Loucy (cell line): ENCODE data around the gene CRTAC1.

Experiments
- H2AFZ ChIP-seq: fragments of 200-600 bp; sonication (generic); 2 replicates; pipeline ENCODE4 v1.6.0; 2016; ENCODE audit warnings: antibody characterized with exemption, mild to moderate bottlenecking, low read length, moderate library complexity
- H3F3A ChIP-seq: fragments of 200-600 bp; 2 replicates; pipeline ENCODE4 v1.6.0; 2016; ENCODE audit warnings: antibody characterized with exemption, low read depth, mild to moderate bottlenecking
- H3K27me3 ChIP-seq: fragments of 200-600 bp; sonication (generic); 2 replicates; pipeline ENCODE4 v1.6.1; 2014; ENCODE audit warnings: low read length, mild to moderate bottlenecking; ENCODE audit not compliant: insufficient read depth, poor library complexity, severe bottlenecking
- H3K36me3 ChIP-seq: fragments of 200-600 bp; sonication (generic); 2 replicates; pipeline ENCODE4 v1.6.1; 2016; ENCODE audit warnings: low read length; ENCODE audit not compliant: insufficient read depth
- H3K4me1 ChIP-seq: fragments of 200-600 bp; sonication (generic); 2 replicates; pipeline ENCODE4 v1.5.1; 2014; ENCODE audit warnings: low read length, mild to moderate bottlenecking; ENCODE audit not compliant: insufficient read depth, poor library complexity, severe bottlenecking
- H3K4me2 ChIP-seq: fragments of 200-600 bp; sonication (generic); 2 replicates; pipeline ENCODE4 v1.6.0; 2014; ENCODE audit warnings: antibody characterized with exemption, low read length, low read depth, mild to moderate bottlenecking; ENCODE audit not compliant: poor library complexity, severe bottlenecking
- H3K4me3 ChIP-seq: fragments of 200-600 bp; sonication (generic); 2 replicates; pipeline ENCODE4 v1.5.1; 2014; ENCODE audit warnings: low read length, mild to moderate bottlenecking, mixed read lengths; ENCODE audit not compliant: poor library complexity, severe bottlenecking
- H3K79me2 ChIP-seq: fragments of 200-600 bp; sonication (generic); 2 replicates; pipeline ENCODE4 v1.6.1; 2014; ENCODE audit warnings: low read length; ENCODE audit not compliant: insufficient read depth
- H3K9ac ChIP-seq: fragments of 200-600 bp; sonication (generic); 2 replicates; pipeline ENCODE4 v1.6.0; 2014; ENCODE audit warnings: mild to moderate bottlenecking, low read depth, low read length, moderate library complexity; ENCODE audit not compliant: poor library complexity, severe bottlenecking
- H3K9me2 ChIP-seq: fragments of 200-600 bp; sonication (generic); replicated peaks from 2 replicates; pipeline ENCODE4 v1.6.1; 2016; ENCODE audit warnings: low read depth, low read length, mixed read lengths
- H3K9me3 ChIP-seq: fragments of 200-600 bp; sonication (generic); 2 replicates; pipeline ENCODE4 v1.6.1; 2014; ENCODE audit warnings: mild to moderate bottlenecking, antibody characterized with exemption, low read length, low read depth; ENCODE audit not compliant: insufficient read depth
- H4K20me1 ChIP-seq: fragments of 200-600 bp; sonication (generic); 2 replicates; pipeline ENCODE4 v1.6.0; 2014; ENCODE audit warnings: antibody characterized with exemption, low read length, mild to moderate bottlenecking; ENCODE audit not compliant: insufficient read depth, poor library complexity, severe bottlenecking
- CTCF ChIP-seq: fragments of 200-600 bp; sonication (generic); conservative IDR thresholded peaks from 2 replicates; pipeline ENCODE4 v1.5.1; 2014; ENCODE audit warnings: mild to moderate bottlenecking, antibody characterized with exemption, low read length
- EZH2phosphoT487 ChIP-seq: fragments of 200-600 bp; IDR thresholded peaks from 2 replicates; pipeline ENCODE4 v1.6.1; 2018; ENCODE audit warnings: antibody characterized with exemption, mild to moderate bottlenecking, moderate library complexity, borderline replicate concordance

The CRTAC1 gene

DNA sequence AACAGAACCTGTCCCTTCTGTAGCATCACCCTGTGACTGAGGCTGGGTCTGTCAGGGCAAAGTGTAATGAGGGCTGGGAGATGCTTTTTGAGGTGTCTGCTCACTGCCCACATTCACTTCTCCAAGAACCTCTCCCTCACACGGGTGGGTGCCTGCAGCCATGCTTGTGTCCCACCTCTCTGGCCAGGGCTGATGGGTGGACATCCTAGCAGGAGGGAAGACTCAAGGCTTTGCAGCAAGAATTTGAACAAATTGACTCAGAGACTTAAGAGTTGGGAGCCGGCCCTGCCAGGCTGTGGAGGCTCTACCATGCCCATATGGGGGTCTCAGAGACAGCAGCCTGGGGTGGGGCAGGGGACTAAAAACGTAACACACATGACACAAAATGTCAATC is 147.3 kb downstream of the CRTAC1 start:
- Histone ChIP-seq H3K9me3 (no peaks in the 10 kb centered on the region), H4K20me1 (no peaks in the 10 kb centered on the region), H3K36me3 (no peaks in the 10 kb centered on the region), H3K4me1 (no peaks in the 10 kb centered on the region), H3K4me3 (no peak overlapping the region), H3K9ac (no peak overlapping the region), H3K79me2 (no peaks in the 10 kb centered on the region), H3F3A (no peaks in the 10 kb centered on the region), H3K4me2 (no peak overlapping the region), H2AFZ (no peak overlapping the region), H3K27me3 (no peaks in the 10 kb centered on the region), H3K9me2 (no peaks in the 10 kb centered on the region)
- TF ChIP-seq EZH2phosphoT487, result no peak
- TF ChIP-seq CTCF, result no peak

DNA sequence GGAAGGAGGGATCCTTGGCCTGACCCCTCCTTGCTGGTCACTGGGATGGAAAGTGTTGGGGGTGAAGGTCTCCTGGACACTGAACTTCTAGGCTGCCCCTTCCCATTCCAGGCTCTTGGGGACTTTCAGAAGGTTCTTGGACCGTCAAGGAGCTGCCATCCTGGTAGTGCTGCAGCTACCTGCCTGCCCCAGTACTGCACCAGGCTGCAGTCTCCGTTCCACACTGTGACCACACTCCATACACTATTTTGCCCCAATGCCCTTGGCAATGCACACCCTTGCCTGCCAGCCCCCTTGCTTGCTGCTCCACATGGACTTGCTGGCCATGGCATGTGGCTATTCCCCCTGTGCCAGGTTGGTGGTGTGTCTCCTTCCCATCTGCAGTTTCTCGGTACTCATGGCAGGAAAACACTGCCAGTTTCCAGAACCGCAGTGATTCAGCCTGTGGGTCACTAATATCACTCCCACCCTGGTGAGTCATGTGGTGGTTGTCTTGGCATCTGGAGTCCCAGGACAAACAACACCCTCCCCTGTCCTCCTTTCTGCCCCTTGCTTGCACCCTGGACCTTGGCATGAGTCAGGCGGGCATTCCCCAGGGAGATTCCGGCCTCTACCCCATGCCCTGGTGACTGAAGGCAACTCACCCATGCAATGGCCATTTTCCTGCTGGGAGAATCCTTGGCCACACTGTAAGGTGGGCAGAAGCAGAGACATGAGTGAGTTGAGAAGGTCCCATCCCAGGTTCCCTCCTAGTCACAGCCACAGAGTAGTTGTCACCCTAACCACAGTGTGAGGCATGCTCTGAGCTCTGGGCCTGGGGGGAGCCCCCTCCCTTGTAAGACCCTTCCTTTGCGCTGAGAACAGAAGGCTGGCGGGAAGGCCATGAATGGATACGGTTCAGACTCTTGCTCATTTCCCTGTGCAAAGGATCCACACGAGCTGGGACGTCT is 148.0 kb downstream of the CRTAC1 start:
- Histone ChIP-seq H3K79me2 (no peaks in the 10 kb centered on the region), H3K9me2 (no peaks in the 10 kb centered on the region), H3K4me1 (no peaks in the 10 kb centered on the region), H3K36me3 (no peaks in the 10 kb centered on the region), H3K9me3 (no peaks in the 10 kb centered on the region), H2AFZ (no peak overlapping the region), H3K4me3 (no peak overlapping the region), H3K4me2 (no peak overlapping the region), H3F3A (no peaks in the 10 kb centered on the region), H3K9ac (no peak overlapping the region), H3K27me3 (no peaks in the 10 kb centered on the region), H4K20me1 (no peaks in the 10 kb centered on the region)
- TF ChIP-seq EZH2phosphoT487, result no peak
- no peak for TF ChIP-seq CTCF

GRCh38 chr10:97880109-97880508 is 150.3 kb downstream of the CRTAC1 start:
- H3K4me2 ChIP-seq, result no peak overlapping the region

More at GRCh38 chr10:97880109-97880508, 150.3 kb downstream of the CRTAC1 start:
- no peak overlapping the region for H3K4me3 ChIP-seq
- no peaks in the 10 kb centered on the region for H3F3A ChIP-seq
- no peaks in the 10 kb centered on the region for H3K9me3 ChIP-seq
- no peaks in the 10 kb centered on the region for H3K36me3 ChIP-seq
- no peaks in the 10 kb centered on the region for H3K9me2 ChIP-seq
- no peaks in the 10 kb centered on the region for H3K79me2 ChIP-seq
- no peak overlapping the region for H2AFZ ChIP-seq
- H3K4me1 ChIP-seq, result no peaks in the 10 kb centered on the region
- no peaks in the 10 kb centered on the region for H3K27me3 ChIP-seq
- H4K20me1 ChIP-seq, result no peaks in the 10 kb centered on the region
- TF ChIP-seq CTCF (no peak), EZH2phosphoT487 (no peak)
- H3K9ac ChIP-seq, result no peak overlapping the region
